Heart right ventricle (tissue), 16 donors: ENCODE data around the gene TULP4. TPM values are rescaled to one million over a fixed set of nuclear protein-coding genes. Genes with fewer than 3 reads are reported as not detected.

ENCODE experiments used
- ATAC-seq, 8 donors: fragments of 200-7000 bp; cut with Tn5 transposase; one replicate each; pipeline ENCODE4 v1.9.1; 2020; ENCODE audit warnings: mild to moderate bottlenecking in 8 of 8, moderate library complexity in 8 of 8, moderate number of reproducible peaks in 1 of 8
- DNase-seq, 2 donors: peaks; one replicate each; pipeline ENCODE4 v3.0.0-alpha.2; 2020
- H3K27ac ChIP-seq, 10 donors: fragments of 200-600 bp; sonication (generic) in 2 of 10; one replicate each; pipeline versions ENCODE4 v1.5.0 to v1.8.0; 2020 to 2022; ENCODE audit warnings: mild to moderate bottlenecking in 3 of 10
- H3K27me3 ChIP-seq, 7 donors: fragments of 200-600 bp; one replicate each; pipeline ENCODE4 v1.8.0; 2021 to 2022; ENCODE audit warnings: mild to moderate bottlenecking in 2 of 7
- H3K36me3 ChIP-seq, 9 donors: fragments of 200-600 bp; sonication (generic) in 1 of 9; one replicate each; pipeline versions ENCODE4 v1.5.0 to v1.8.0; 2020 to 2022; ENCODE audit warnings: mild to moderate bottlenecking in 2 of 9
- H3K4me1 ChIP-seq, 9 donors: fragments of 200-600 bp; sonication (generic) in 1 of 9; one replicate each; pipeline versions ENCODE4 v1.5.0 to v1.8.0; 2020 to 2022; ENCODE audit warnings: mild to moderate bottlenecking in 4 of 9
- H3K4me3 ChIP-seq, 10 donors: fragments of 200-600 bp; sonication (generic) in 2 of 10; one replicate each; pipeline versions ENCODE4 v1.5.0 to v1.8.0; 2020 to 2022; ENCODE audit warnings: mild to moderate bottlenecking in 7 of 10, moderate library complexity in 2 of 10
- H3K9me3 ChIP-seq, 11 donors: fragments of 200-600 bp in 10 of 11; sonication (generic) in 2 of 11; one replicate each; pipeline versions ENCODE4 v1.5.0 to v1.8.0; 2013 to 2022; ENCODE audit warnings: mild to moderate bottlenecking in 2 of 11, control low read depth in 1 of 11, moderate library complexity in 1 of 11
- CTCF ChIP-seq, 9 donors: fragments of 200-600 bp; sonication (generic) in 2 of 9; IDR thresholded peaks; one replicate each; pipeline versions ENCODE4 v1.5.0 to v1.8.0; 2021 to 2022; ENCODE audit warnings: antibody characterized with exemption in 9 of 9, mild to moderate bottlenecking in 5 of 9, moderate library complexity in 1 of 9
- WGBS, 2 donors: extraction: QIAGEN DNeasy Blood & Tissue Kit; methylation state at CpG; one replicate each; pipeline ENCODE4 v1.1.7; 2013; ENCODE audit warnings: inconsistent platforms in 1 of 2; 5-methylcytosine and 5-hydroxymethylcytosine counted together
- intact Hi-C, 10 donors: fragments of 100-400 bp; cut with DNase I; formaldehyde crosslinking; loops; one replicate each; pipeline versions ENCODE4 v1.11.1 to v1.14.2; 2022
- polyA plus RNA-seq, 2 donors: library from polyadenylated mRNA; stranded (reverse); fragments of 200-250 nt; gene quantifications; one replicate each; pipeline ENCODE4 v1.2.3, GENCODE V29; 2013
- total RNA-seq, 10 donors: library from RNA; stranded (reverse); fragmentation: NEBNext Ultra II Directional in 3 of 10; extraction: Animal tissue kit (Norgen Biotek cat#: 25700) in 3 of 10; gene quantifications; one replicate each; pipeline versions ENCODE4 v1.2.1 to v1.2.4, GENCODE V29; 2021 to 2023
- donor health status: Arrhythmogenic right ventricular cardiomyopathy.
- donor health status: ischemic (EF 13 %, LVEDD 7.1; RV severe dilation, severe dysfunction).
- donor health status: healthy with polysubstance abuse.
- donor health status: DM: no; HTN: yes; CAD: no.
- donor health status: DM: no; HTN: no; CAD: no.
- donor health status: ischemic (EF 25% LVEDD 6.9; RV normal size, moderate dysfunction).
- donor health status: ischemic (EF 25% LVEDD 5.7; RV mildly dilated, moderate dysfunction).
- donor health status: healthy.
- donor health status: DM: yes; HTN: yes; CAD: no.
- donor health status: Ischemic cardiomyopathy.
- donor health status: ischemic (EF 35%, LVEDD 5.7; RV mildly dilated, moderate dysfunction).
- donor health status: nonischemic (EF 11% LVEDD 7.7; RV severe dilation, severe dysfunction).
- donor health status: DM: yes; HTN: yes; CAD: no.
- donor health status: PGD.
- donor health status: ischemic (EF 29% LVEDD 5.4; RV normal size, mild dysfunction).
- donor health status: nonischemic (EF 23%, LVEDD 6.1; RV moderate dilation, normal function).

The TULP4 gene
- total and polyA plus RNA-seq, 12 donors, result 2.1 to 127 (median 99.2) TPM

GRCh38 chr6:158445426-158446085 is 133.3 kb downstream of the TULP4 start:
- WGBS, 2 donors, result 90% methylated on average over 5 of the region's 5 CpGs
- no peak for TF ChIP-seq CTCF (IDR thresholded peaks at IDR 0.05)

GRCh38 chr6:158448856-158449255 is 136.6 kb downstream of the TULP4 start:
- Histone ChIP-seq H3K9me3 (no peaks in the 10 kb centered on the region), H3K27ac (no peak overlapping the region), H3K4me1 (no peaks in the 10 kb centered on the region), H3K36me3 (peaks cover 0 to 41% (median 0%) of the 10 kb centered on the region in 9 donors), H3K27me3 (no peaks in the 10 kb centered on the region), H3K4me3 (no peak overlapping the region)
- 95% methylated on average over 14 of the region's 14 CpGs for WGBS, 2 donors
- ATAC-seq, result no peak
- no peak for TF ChIP-seq CTCF (IDR thresholded peaks at IDR 0.05)
- intact Hi-C loops, result no loop called here
- no peak for DNase-seq

More at GRCh38 chr6:158445426-158446085, 133.3 kb downstream of the TULP4 start:
- Histone ChIP-seq H3K4me1 (peaks cover 0 to 17% (median 6%) of the 10 kb centered on the region in 9 donors), H3K27me3 (no peaks in the 10 kb centered on the region), H3K9me3 (no peaks in the 10 kb centered on the region), H3K27ac (no peak overlapping the region), H3K36me3 (peaks cover 0 to 19% (median 0%) of the 10 kb centered on the region in 9 donors), H3K4me3 (no peak overlapping the region)
- ATAC-seq (no peak), DNase-seq (no peak)
- intact Hi-C loops, result no loop called here

- H3K9me3 ChIP-seq, result no peaks in the 10 kb centered on the region
- H3K27me3 ChIP-seq, result no peaks in the 10 kb centered on the region
- H3K27ac ChIP-seq, result no peak overlapping the region
- ATAC-seq, result no peak
- no peak for TF ChIP-seq CTCF (IDR thresholded peaks at IDR 0.05)
- no peak overlapping the region for H3K4me3 ChIP-seq
- H3K36me3 ChIP-seq, result peaks cover 0 to 55% (median 0%) of the 10 kb centered on the region in 9 donors
- no peak for DNase-seq
- intact Hi-C loops, result no loop called here
- no peaks in the 10 kb centered on the region for H3K4me1 ChIP-seq
- 89 to 94% methylated on average over 7 of the region's 7 CpGs for WGBS, 2 donors
Measured at GRCh38 chr6:158452191-158452590, 139.9 kb downstream of the TULP4 start.

GRCh38 chr6:158457131-158457530 is 144.9 kb downstream of the TULP4 start:
- TF ChIP-seq CTCF (IDR thresholded peaks at IDR 0.05), result no peak
- Histone ChIP-seq H3K4me1 (no peaks in the 10 kb centered on the region), H3K36me3 (peaks cover 0 to 61% (median 5%) of the 10 kb centered on the region in 9 donors), H3K27ac (no peak overlapping the region), H3K4me3 (no peak overlapping the region), H3K9me3 (no peaks in the 10 kb centered on the region), H3K27me3 (no peaks in the 10 kb centered on the region)
- intact Hi-C loops, result no loop called here
- ATAC-seq (no peak), DNase-seq (no peak)
- WGBS, 2 donors, result 93 to 95% methylated on average over 7 of the region's 7 CpGs
